H1 (cell line): Measurements from ENCODE around the gene RASSF3. TPM values are rescaled to one million over a fixed set of nuclear protein-coding genes. Genes with fewer than 3 reads are reported as not detected.
A peak's percentile ranks its signal among the peaks of the same experiment; 100 is the strongest.

Source experiments
- CTCF ChIA-PET: fragments of 300-600 bp; sonication (Branson Sonifier 250); formaldehyde crosslinking; loops from one replicate; lab custom pipeline; 2021; ENCODE audit not compliant: partially characterized antibody; lab: Charles Lee
- POLR2A ChIA-PET: fragments of 300-600 bp; sonication (Branson Sonifier 250); formaldehyde crosslinking; loops from one replicate; lab custom pipeline; 2021; ENCODE audit warnings: inconsistent platforms; ENCODE audit not compliant: partially characterized antibody; lab: Charles Lee
- DNase-seq, 2 experiments: peaks; one replicate each; pipeline versions ENCODE4 v3.0.0 to v3.0.0-alpha.2; 2010 to 2022; ENCODE audit warnings: low spot score in 2 of 2, low read depth in 1 of 2, mixed read lengths in 1 of 2
- FAIRE-seq: peaks from 2 replicates; lab custom pipeline; 2011; peaks lifted over from hg19 to GRCh38; lab: Jason Lieb, UNC
- H2AFZ ChIP-seq: 2 replicates; pipeline ENCODE4 v1.8.1; 2012; ENCODE audit warnings: low read length, inconsistent platforms
- H2AK5ac ChIP-seq: 2 replicates; pipeline ENCODE4 v1.6.1; 2013; ENCODE audit warnings: low read depth, low read length
- H2BK120ac ChIP-seq: replicated peaks from 2 replicates; pipeline ENCODE3; 2013; ENCODE audit warnings: low read depth, low read length, inconsistent platforms
- H2BK12ac ChIP-seq: 2 replicates; pipeline ENCODE4 v1.6.1; 2013; ENCODE audit warnings: low read depth, low read length
- H2BK15ac ChIP-seq: 2 replicates; pipeline ENCODE4 v1.6.1; 2013; ENCODE audit warnings: low read length
- H2BK20ac ChIP-seq: 2 replicates; pipeline ENCODE4 v1.6.1; 2013; ENCODE audit warnings: low read length
- H2BK5ac ChIP-seq: 2 replicates; pipeline ENCODE4 v1.6.1; 2013; ENCODE audit warnings: low read depth, low read length
- H3K14ac ChIP-seq: 2 replicates; pipeline ENCODE4 v1.6.1; 2013; ENCODE audit warnings: inconsistent platforms; ENCODE audit not compliant: insufficient read length
- H3K18ac ChIP-seq: 2 replicates; pipeline ENCODE4 v1.6.1; 2013; ENCODE audit warnings: low read length; ENCODE audit errors: extremely low read depth
- H3K23ac ChIP-seq: 2 replicates; pipeline ENCODE4 v1.6.1; 2013; ENCODE audit warnings: inconsistent platforms; ENCODE audit not compliant: insufficient read length
- H3K23me2 ChIP-seq: 2 replicates; pipeline ENCODE4 v1.6.1; 2013; ENCODE audit warnings: low read depth, low read length
- H3K27ac ChIP-seq: 2 replicates; pipeline ENCODE4 v1.6.1; 2011; ENCODE audit warnings: low read depth, low read length, inconsistent platforms
- H3K27me3 ChIP-seq, 4 experiments: replicated peaks in 1 of 4; 1 replicate in 1 of 4; 2 replicates in 3 of 4; pipeline versions ENCODE4 v1.6.1 to v1.8.1; 2011 to 2013; ENCODE audit warnings: low read length in 3 of 4, mild to moderate bottlenecking in 3 of 4, inconsistent platforms in 2 of 4, mixed read lengths in 2 of 4, moderate library complexity in 1 of 4; ENCODE audit not compliant: control insufficient read depth in 3 of 4, insufficient read depth in 3 of 4; ENCODE audit errors: extremely low read depth in 1 of 4
- H3K36me3 ChIP-seq, 4 experiments: 2 replicates each; pipeline versions ENCODE4 v1.6.1 to v1.8.1; 2011 to 2013; ENCODE audit warnings: mild to moderate bottlenecking in 4 of 4, low read length in 3 of 4, moderate library complexity in 2 of 4, control low read depth in 1 of 4, inconsistent platforms in 1 of 4; ENCODE audit not compliant: insufficient read depth in 4 of 4, control insufficient read depth in 2 of 4
- H3K4ac ChIP-seq: replicated peaks from 2 replicates; pipeline ENCODE3; 2013; ENCODE audit warnings: low read length, low read depth, mixed read lengths, inconsistent platforms; ENCODE audit not compliant: insufficient read length
- H3K4me1 ChIP-seq, 4 experiments: replicated peaks in 1 of 4; 1 replicate in 1 of 4; 2 replicates in 3 of 4; pipeline versions ENCODE4 v1.6.1 to v1.8.1; 2011 to 2013; ENCODE audit warnings: low read length in 3 of 4, inconsistent platforms in 2 of 4, mixed read lengths in 1 of 4; ENCODE audit not compliant: insufficient read depth in 4 of 4, control insufficient read depth in 3 of 4
- H3K4me2 ChIP-seq, 2 experiments: 2 replicates each; pipeline versions ENCODE4 v1.6.1 to v1.8.1; 2011 to 2013; ENCODE audit warnings: low read depth in 2 of 2, low read length in 2 of 2, control low read depth in 1 of 2, inconsistent platforms in 1 of 2, mild to moderate bottlenecking in 1 of 2; ENCODE audit not compliant: insufficient read depth in 1 of 2
- H3K4me3 ChIP-seq, 4 experiments: fragments of 200-600, 300-600 bp in 1 of 4; sonication (generic), shearing (Covaris generic), sonication (Bioruptor Twin) in 1 of 4; 2 replicates each; pipeline versions ENCODE4 v1.5.1 to v1.8.1; 2011 to 2016; ENCODE audit warnings: low read length in 4 of 4, low read depth in 3 of 4, control low read depth in 2 of 4, inconsistent platforms in 2 of 4, mild to moderate bottlenecking in 2 of 4, mixed read lengths in 1 of 4, moderate library complexity in 1 of 4; ENCODE audit not compliant: insufficient read depth in 2 of 4; ENCODE audit errors: extremely low read depth in 1 of 4
- H3K56ac ChIP-seq: replicated peaks from 2 replicates; pipeline ENCODE3; 2013; ENCODE audit warnings: low read depth, mild to moderate bottlenecking, mixed read lengths, low read length, inconsistent platforms; ENCODE audit not compliant: insufficient read length
- H3K79me1 ChIP-seq: 2 replicates; pipeline ENCODE4 v1.6.1; 2013; ENCODE audit warnings: low read depth, low read length, control low read depth
- H3K79me2 ChIP-seq, 2 experiments: 2 replicates each; pipeline versions ENCODE4 v1.6.1 to v1.8.1; 2012 to 2013; ENCODE audit warnings: low read length in 2 of 2, mild to moderate bottlenecking in 2 of 2, inconsistent platforms in 1 of 2; ENCODE audit not compliant: insufficient read depth in 2 of 2, control insufficient read depth in 1 of 2
- H3K9ac ChIP-seq, 4 experiments: replicated peaks in 1 of 4; 1 replicate in 1 of 4; 2 replicates in 3 of 4; pipeline versions ENCODE4 v1.6.1 to v1.8.1; 2011 to 2013; ENCODE audit warnings: low read depth in 3 of 4, low read length in 3 of 4, control low read depth in 2 of 4, mild to moderate bottlenecking in 2 of 4, moderate library complexity in 2 of 4, inconsistent platforms in 1 of 4; ENCODE audit errors: extremely low read depth in 1 of 4
- H3K9me3 ChIP-seq, 2 experiments: 2 replicates each; pipeline versions ENCODE4 v1.6.1 to v1.8.1; 2012 to 2013; ENCODE audit warnings: mild to moderate bottlenecking in 2 of 2, moderate library complexity in 2 of 2, control low read depth in 1 of 2, inconsistent platforms in 1 of 2, low read depth in 1 of 2, low read length in 1 of 2, mixed read lengths in 1 of 2; ENCODE audit not compliant: insufficient read depth in 2 of 2
- H4K20me1 ChIP-seq, 2 experiments: replicated peaks in 1 of 2; 2 replicates each; pipeline versions ENCODE3 to v1.8.1; 2011 to 2013; ENCODE audit warnings: inconsistent platforms in 2 of 2, low read length in 2 of 2, mild to moderate bottlenecking in 1 of 2; ENCODE audit not compliant: insufficient read depth in 2 of 2, control insufficient read depth in 1 of 2
- H4K5ac ChIP-seq: 2 replicates; pipeline ENCODE4 v1.6.1; 2013; ENCODE audit warnings: low read length, low read depth, mixed read lengths, inconsistent platforms; ENCODE audit not compliant: insufficient read length
- H4K8ac ChIP-seq: 2 replicates; pipeline ENCODE4 v1.8.0; 2013; ENCODE audit warnings: mild to moderate bottlenecking, moderate library complexity, low read length, inconsistent platforms; ENCODE audit not compliant: insufficient read depth; ENCODE audit errors: extremely low read depth
- H4K91ac ChIP-seq: replicated peaks from 2 replicates; pipeline ENCODE3; 2013; ENCODE audit warnings: low read length, mixed read lengths, inconsistent platforms; ENCODE audit not compliant: insufficient read length
- BCL11A ChIP-seq, 2 experiments: IDR thresholded peaks; one replicate each; pipeline ENCODE4 v1.6.1; 2011; ENCODE audit warnings: low read depth in 2 of 2, low read length in 2 of 2, mild to moderate bottlenecking in 2 of 2
- CTBP2 ChIP-seq: IDR thresholded peaks from 2 replicates; pipeline ENCODE4 v1.7.0; 2011; ENCODE audit warnings: borderline replicate concordance, mild to moderate bottlenecking, moderate library complexity, mixed read lengths, low read length; ENCODE audit not compliant: insufficient read depth, insufficient read length
- EGR1 ChIP-seq: IDR thresholded peaks from 2 replicates; pipeline ENCODE4 v1.6.1; 2011; ENCODE audit warnings: low read depth, low read length, borderline replicate concordance
- MAFK ChIP-seq: IDR thresholded peaks from 2 replicates; pipeline ENCODE4 v1.6.1; 2012; ENCODE audit warnings: low read depth, mild to moderate bottlenecking, improper control_type of control experiment, low read length
- POLR2A ChIP-seq, 2 experiments: IDR thresholded peaks; 1 replicate in 1 of 2; 2 replicates in 1 of 2; pipeline ENCODE4 v1.6.1; 2011; ENCODE audit warnings: low read depth in 2 of 2, low read length in 2 of 2, mild to moderate bottlenecking in 2 of 2; ENCODE audit errors: control extremely low read depth in 1 of 2
- RAD21 ChIP-seq, 2 experiments: IDR thresholded peaks in 1 of 2; conservative IDR thresholded peaks in 1 of 2; 2 replicates each; pipeline ENCODE4 v1.6.1; 2011; ENCODE audit warnings: low read depth in 2 of 2, low read length in 2 of 2, improper control_type of control experiment in 1 of 2, inconsistent platforms in 1 of 2, mild to moderate bottlenecking in 1 of 2, moderate library complexity in 1 of 2
- ZNF274 ChIP-seq: IDR thresholded peaks from 2 replicates; pipeline ENCODE4 v1.7.0; 2012; ENCODE audit warnings: low read length, borderline replicate concordance; ENCODE audit errors: extremely low read depth
- WGBS, 2 experiments: shearing (Covaris generic) in 1 of 2; methylation state at CpG; one replicate each; pipeline versions ENCODE4 v1.1.6 to v1.1.7; 2013 to 2015; ENCODE audit warnings: low lambda C conversion rate in 2 of 2, mixed read lengths in 2 of 2, inconsistent platforms in 1 of 2, low coverage in 1 of 2, missing lambda C conversion rate in 1 of 2; ENCODE audit not compliant: insufficient replicate concordance in 2 of 2, insufficient coverage in 1 of 2, insufficient read length in 1 of 2; ENCODE audit errors: extremely low coverage in 1 of 2, missing lambda C conversion rate in 1 of 2; 5-methylcytosine and 5-hydroxymethylcytosine counted together
- polyA plus RNA-seq, 7 experiments: library from polyadenylated mRNA; depleted of rRNA in 3 of 7; stranded (reverse) in 5 of 7; unstranded in 2 of 7; fragments of >200 nt in 5 of 7; fragments of 200-250 nt in 2 of 7; gene quantifications; 1 replicate in 5 of 7; 2 replicates in 1 of 7; 4 replicates in 1 of 7; pipeline versions ENCODE4 v1.2.1 to v1.2.3, GENCODE V29; 2011 to 2013; ENCODE audit warnings: missing spikeins in 2 of 7, mixed read lengths in 2 of 7
- total RNA-seq: library from RNA; stranded (reverse); fragmentation: NEBNext Ultra II Directional; extraction: Animal tissue kit (Norgen Biotek cat#: 25700); gene quantifications from 2 replicates; pipeline ENCODE4 v1.2.1, GENCODE V29; 2021
- TF ChIP-seq, protein P1 (sequence below), 3 experiments: IDR thresholded peaks; 1 replicate in 2 of 3; 2 replicates in 1 of 3; pipeline versions ENCODE4 v1.5.1 to v1.6.1; 2011; ENCODE audit warnings: low read length in 3 of 3, mild to moderate bottlenecking in 3 of 3, inconsistent platforms in 2 of 3, low read depth in 1 of 3, moderate library complexity in 1 of 3; ENCODE audit not compliant: insufficient read depth in 1 of 3; ENCODE audit errors: control extremely low read depth in 1 of 3

The RASSF3 gene
- total and polyA plus RNA-seq, 2 of the 8 experiments (the other 6 are each of a cell fraction or from before 2014, with no cell fraction given), result 19.1 to 64.3 TPM

DNA sequence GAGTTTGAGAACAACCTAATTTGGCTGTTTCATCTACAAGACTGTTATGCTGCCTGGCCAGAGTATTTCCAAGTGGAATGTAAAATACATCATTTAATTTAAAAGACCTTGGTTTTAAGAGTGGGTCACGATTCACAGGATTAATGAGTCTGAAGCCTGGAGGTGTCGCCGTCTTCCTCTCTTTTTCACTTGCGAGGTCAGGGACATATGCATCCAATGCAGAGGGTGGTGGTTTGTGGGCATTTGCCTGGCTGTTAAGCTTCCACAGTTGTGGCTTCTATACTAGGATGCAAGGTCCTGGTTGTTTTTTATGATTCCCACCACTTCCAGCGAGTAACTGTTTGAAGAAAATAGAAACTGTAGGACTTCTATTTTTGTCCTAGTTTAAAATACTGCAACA, 22.8 kb upstream of the RASSF3 start:
- Histone ChIP-seq H2BK120ac (no peak overlapping the region), H3K79me1 (no peaks in the 10 kb centered on the region), H3K4me1 (peaks cover 0 to 4% (median 2%) of the 10 kb centered on the region in 4 experiments; a peak in 2 of 7 replicates), H3K4me2 (no peak overlapping the region), H4K5ac (no peak overlapping the region), H2AFZ (no peak overlapping the region), H3K4me3 (no peak overlapping the region), H3K23me2 (no peaks in the 10 kb centered on the region), H3K9me3 (no peaks in the 10 kb centered on the region), H4K8ac (no peak overlapping the region), H2AK5ac (no peak overlapping the region), H3K18ac (no peak overlapping the region), H3K27ac (no peak overlapping the region), H3K14ac (no peak overlapping the region), H2BK15ac (no peak overlapping the region), H4K20me1 (no peaks in the 10 kb centered on the region), H2BK20ac (no peak overlapping the region), H3K27me3 (no peaks in the 10 kb centered on the region), H3K23ac (no peak overlapping the region), H3K56ac (no peak overlapping the region), H3K4ac (no peak overlapping the region), H4K91ac (no peak overlapping the region), H3K36me3 (no peaks in the 10 kb centered on the region), H3K79me2 (no peaks in the 10 kb centered on the region), H3K9ac (no peak overlapping the region), H2BK5ac (no peak overlapping the region), H2BK12ac (no peak overlapping the region)
- no peak for DNase-seq
- no peak for FAIRE-seq
- TF ChIP-seq MAFK (no peak), CTBP2 (no peak), BCL11A (IDR thresholded peaks at IDR 0.05; ENCODE audit: low read depth in 2 of 2, low read length in 2 of 2) (no peak), ZNF274 (no peak), POLR2A (IDR thresholded peaks at IDR 0.05; ENCODE audit: control extremely low read depth in 1 of 2, low read depth in 2 of 2, low read length in 2 of 2) (no peak), RAD21 (IDR thresholded peaks at IDR 0.05 in 1 of 2, conservative IDR thresholded peaks at IDR 0.05 in 1 of 2; ENCODE audit: low read depth in 2 of 2, low read length in 2 of 2) (peak; percentile 50 to 59), EGR1 (no peak)
- TF ChIP-seq, protein P1, sequence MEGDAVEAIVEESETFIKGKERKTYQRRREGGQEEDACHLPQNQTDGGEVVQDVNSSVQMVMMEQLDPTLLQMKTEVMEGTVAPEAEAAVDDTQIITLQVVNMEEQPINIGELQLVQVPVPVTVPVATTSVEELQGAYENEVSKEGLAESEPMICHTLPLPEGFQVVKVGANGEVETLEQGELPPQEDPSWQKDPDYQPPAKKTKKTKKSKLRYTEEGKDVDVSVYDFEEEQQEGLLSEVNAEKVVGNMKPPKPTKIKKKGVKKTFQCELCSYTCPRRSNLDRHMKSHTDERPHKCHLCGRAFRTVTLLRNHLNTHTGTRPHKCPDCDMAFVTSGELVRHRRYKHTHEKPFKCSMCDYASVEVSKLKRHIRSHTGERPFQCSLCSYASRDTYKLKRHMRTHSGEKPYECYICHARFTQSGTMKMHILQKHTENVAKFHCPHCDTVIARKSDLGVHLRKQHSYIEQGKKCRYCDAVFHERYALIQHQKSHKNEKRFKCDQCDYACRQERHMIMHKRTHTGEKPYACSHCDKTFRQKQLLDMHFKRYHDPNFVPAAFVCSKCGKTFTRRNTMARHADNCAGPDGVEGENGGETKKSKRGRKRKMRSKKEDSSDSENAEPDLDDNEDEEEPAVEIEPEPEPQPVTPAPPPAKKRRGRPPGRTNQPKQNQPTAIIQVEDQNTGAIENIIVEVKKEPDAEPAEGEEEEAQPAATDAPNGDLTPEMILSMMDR (IDR thresholded peaks at IDR 0.05; ENCODE audit: control extremely low read depth in 1 of 3, insufficient read depth in 1 of 3, low read depth in 1 of 3, low read length in 3 of 3), result peak in 2 of 3 experiments; percentile 7 to 32; a peak in 2 of 4 replicates
- ChIA-PET POLR2A (no interaction called here), CTCF (interaction anchor here (0.9 to 1.9 kb wide), 9 partner anchors 9 to 110 kb away, joined by 3 to 9 read pairs (median 5); no protein-coding TSS in a partner anchor)
- WGBS, 2 experiments, result 76% methylated on average over 5 of the region's 5 CpGs; no CpG with 5 or more reads in 1 of the 2 experiments
